ENCODE measurements around the gene RHOB.

GRCh38 chr2:20473128-20473527, 26.3 kb downstream of the RHOB start:
- TF ChIP-seq POLR2AphosphoS5 (IDR thresholded peaks at IDR 0.05; ENCODE audit: low read depth, low read length) (no peak), TAF1 (IDR thresholded peaks at IDR 0.05; ENCODE audit: borderline replicate concordance, insufficient read depth, low read length) (no peak)

Measured in PFSK-1 (cell line).